ENCODE results near the gene MSANTD2.

Gene MSANTD2

GRCh38 chr11:124757320-124757719, 42.9 kb downstream of the MSANTD2 start:
- DNase-seq (ENCODE audit: extremely low spot score) = no peak
- CTCF ChIA-PET = no interaction called here
- POLR2A ChIA-PET = no interaction called here
- TF ChIP-seq BHLHE40 (IDR thresholded peaks at IDR 0.05; ENCODE audit: borderline replicate concordance) = no peak
- no peak for TF ChIP-seq LEF1 (IDR thresholded peaks at IDR 0.05; ENCODE audit: borderline replicate concordance)

GRCh38 chr11:124756753-124757227, 43.4 kb downstream of the MSANTD2 start:
- TF ChIP-seq LEF1 (IDR thresholded peaks at IDR 0.05; ENCODE audit: borderline replicate concordance) (no peak), TARDBP (IDR thresholded peaks at IDR 0.05) (no peak), FOXK2 (IDR thresholded peaks at IDR 0.05) (no peak), SP1 (IDR thresholded peaks at IDR 0.05) (no peak), CTBP1 (IDR thresholded peaks at IDR 0.05; ENCODE audit: borderline replicate concordance) (no peak), FOXM1 (IDR thresholded peaks at IDR 0.05; ENCODE audit: borderline replicate concordance) (no peak), HDGF (IDR thresholded peaks at IDR 0.05; ENCODE audit: borderline replicate concordance) (no peak), ZNF384 (IDR thresholded peaks at IDR 0.05) (no peak), NFRKB (IDR thresholded peaks at IDR 0.05) (no peak)
- DNase-seq (ENCODE audit: extremely low spot score) = no peak
- CTCF ChIA-PET = no interaction called here
- POLR2A ChIA-PET = interaction anchor here (0.6 kb wide), 1 partner anchor 1123 kb away, joined by 3 read pairs; no protein-coding TSS in a partner anchor

GRCh38 chr11:124756033-124756752, 44.0 kb downstream of the MSANTD2 start:
- CTCF ChIA-PET = interaction anchor here (1.6 kb wide), 1 partner anchor 110 kb away, joined by 4 read pairs; no protein-coding TSS in a partner anchor
- TF ChIP-seq ZNF384 (IDR thresholded peaks at IDR 0.05) (no peak), ELF4 (IDR thresholded peaks at IDR 0.05) (no peak), FOXM1 (IDR thresholded peaks at IDR 0.05; ENCODE audit: borderline replicate concordance) (no peak)
- DNase-seq (ENCODE audit: extremely low spot score) = no peak
- POLR2A ChIA-PET = interaction anchor here (0.6 kb wide), 1 partner anchor 1124 kb away, joined by 3 read pairs; no protein-coding TSS in a partner anchor

GRCh38 chr11:124754710-124755109, 45.5 kb downstream of the MSANTD2 start:
- no peak for DNase-seq (ENCODE audit: extremely low spot score)
- ChIA-PET POLR2A (no interaction called here), CTCF (interaction anchor here (0.6 to 1.6 kb wide), 2 partner anchors 36 to 112 kb away, joined by 3 to 4 read pairs; no protein-coding TSS in a partner anchor)
- TF ChIP-seq FOXM1 (IDR thresholded peaks at IDR 0.05; ENCODE audit: borderline replicate concordance) (no peak), FOXA1 (IDR thresholded peaks at IDR 0.05) (no peak), HDGF (IDR thresholded peaks at IDR 0.05; ENCODE audit: borderline replicate concordance) (no peak), BHLHE40 (IDR thresholded peaks at IDR 0.05; ENCODE audit: borderline replicate concordance) (no peak), L3MBTL2 (conservative IDR thresholded peaks at IDR 0.05) (no peak), TARDBP (IDR thresholded peaks at IDR 0.05) (no peak), PKNOX1 (IDR thresholded peaks at IDR 0.05) (no peak)

GRCh38 chr11:124754309-124754708, 45.9 kb downstream of the MSANTD2 start:
- ChIA-PET CTCF (no interaction called here), POLR2A (no interaction called here)
- TF ChIP-seq CTBP1 (IDR thresholded peaks at IDR 0.05; ENCODE audit: borderline replicate concordance) (no peak), NFRKB (IDR thresholded peaks at IDR 0.05) (no peak), LEF1 (IDR thresholded peaks at IDR 0.05; ENCODE audit: borderline replicate concordance) (no peak), ARNT (IDR thresholded peaks at IDR 0.05) (no peak), PKNOX1 (IDR thresholded peaks at IDR 0.05) (no peak), TARDBP (IDR thresholded peaks at IDR 0.05) (no peak), FOXK2 (IDR thresholded peaks at IDR 0.05) (no peak), FOXA1 (IDR thresholded peaks at IDR 0.05) (no peak), HDGF (IDR thresholded peaks at IDR 0.05; ENCODE audit: borderline replicate concordance) (no peak), ZNF384 (IDR thresholded peaks at IDR 0.05) (no peak), SP1 (IDR thresholded peaks at IDR 0.05) (no peak), SUZ12 (IDR thresholded peaks at IDR 0.05) (no peak), BHLHE40 (IDR thresholded peaks at IDR 0.05; ENCODE audit: borderline replicate concordance) (no peak), FOXM1 (IDR thresholded peaks at IDR 0.05; ENCODE audit: borderline replicate concordance) (no peak), ELF4 (IDR thresholded peaks at IDR 0.05) (no peak)
- no peak for DNase-seq (ENCODE audit: extremely low spot score)

GRCh38 chr11:124753624-124754023, 46.6 kb downstream of the MSANTD2 start:
- DNase-seq (ENCODE audit: extremely low spot score) = no peak
- TF ChIP-seq SUZ12 (IDR thresholded peaks at IDR 0.05) (no peak), FOXA1 (IDR thresholded peaks at IDR 0.05) (no peak), HDGF (IDR thresholded peaks at IDR 0.05; ENCODE audit: borderline replicate concordance) (no peak), FOXM1 (IDR thresholded peaks at IDR 0.05; ENCODE audit: borderline replicate concordance) (no peak), ZNF384 (IDR thresholded peaks at IDR 0.05) (no peak), ARNT (IDR thresholded peaks at IDR 0.05) (no peak), FOXK2 (IDR thresholded peaks at IDR 0.05) (no peak), BHLHE40 (IDR thresholded peaks at IDR 0.05; ENCODE audit: borderline replicate concordance) (no peak), PKNOX1 (IDR thresholded peaks at IDR 0.05) (no peak), NFRKB (IDR thresholded peaks at IDR 0.05) (no peak), CTBP1 (IDR thresholded peaks at IDR 0.05; ENCODE audit: borderline replicate concordance) (no peak)
- ChIA-PET POLR2A (no interaction called here), CTCF (interaction anchor here (1.8 kb wide), 1 partner anchor 10 kb away, joined by 5 read pairs; no protein-coding TSS in a partner anchor)
